Lower leg skin (tissue), 3 donors: ENCODE measurements around the gene SCYL1.
"Not testable (repeated sequence)": the region's sequence is repeated elsewhere in the genome, so short reads cannot be mapped to it uniquely, and the experiment has no call there.

Source experiments
- CTCF ChIP-seq, 3 donors: fragments of 450-650 bp; IDR thresholded peaks; one replicate each; pipeline ENCODE4 v1.5.1; 2016; ENCODE audit warnings: antibody characterized with exemption in 3 of 3, mild to moderate bottlenecking in 3 of 3, moderate library complexity in 2 of 3
- POLR2A ChIP-seq, 2 donors: fragments of 450-650 bp; IDR thresholded peaks; one replicate each; pipeline ENCODE4 v1.6.1; 2016 to 2017; ENCODE audit warnings: antibody characterized with exemption in 2 of 2, mild to moderate bottlenecking in 1 of 2, moderate library complexity in 1 of 2

- TF ChIP-seq CTCF, POLR2A (IDR thresholded peaks at IDR 0.05): not testable (repeated sequence)
Observed at GRCh38 chr11:65522718-65523630, 1.9 kb upstream of the SCYL1 start.
